Endothelial cell of umbilical vein (primary cell): ENCODE data around the gene ABCA6. TPM values are rescaled to one million over a fixed set of nuclear protein-coding genes. Genes with fewer than 3 reads are reported as not detected.

Experiments
- BruUV-seq: library from RNA; stranded (reverse); fragments of 400-500 nt; replicated peaks from 2 replicates; lab custom pipeline; 2021; lab: Mats Ljungman, UMichigan
- CTCF ChIA-PET: fragments of 300-600, 350-600 bp; sonication (Branson Sonifier 250); formaldehyde crosslinking; loops from one replicate; lab custom pipeline; 2021; ENCODE audit warnings: antibody characterized with exemption, inconsistent platforms; lab: Charles Lee
- POLR2A ChIA-PET: fragments of 300-600, 350-600 bp; sonication (Branson Sonifier 250); formaldehyde crosslinking; loops from one replicate; lab custom pipeline; 2021; ENCODE audit warnings: antibody characterized with exemption, inconsistent platforms; lab: Charles Lee
- DNase-seq: peaks from one replicate; pipeline ENCODE4 v3.0.0-alpha.2; 2011; ENCODE audit warnings: low read depth, low spot score
- FAIRE-seq: peaks from 2 replicates; lab custom pipeline; 2011; peaks lifted over from hg19 to GRCh38; lab: Jason Lieb, UNC
- H2AFZ ChIP-seq: 2 replicates; pipeline ENCODE4 v1.6.0; 2012; ENCODE audit warnings: low read depth, low read length, control low read depth, inconsistent platforms
- H3K27ac ChIP-seq: 2 replicates; pipeline ENCODE4 v1.5.1; 2011; ENCODE audit warnings: low read depth, mild to moderate bottlenecking, control low read depth, low read length, moderate library complexity; ENCODE audit not compliant: insufficient read depth
- H3K27me3 ChIP-seq, 2 experiments: 2 replicates each; pipeline versions ENCODE4 v1.6.0 to v1.6.1; 2011; ENCODE audit warnings: low read length in 2 of 2, mixed read lengths in 1 of 2; ENCODE audit not compliant: control insufficient read depth in 2 of 2, insufficient read depth in 2 of 2
- H3K36me3 ChIP-seq, 2 experiments: 2 replicates in 1 of 2; 3 replicates in 1 of 2; pipeline ENCODE4 v1.5.1; 2011; ENCODE audit warnings: low read length in 2 of 2, mild to moderate bottlenecking in 1 of 2, moderate library complexity in 1 of 2; ENCODE audit not compliant: control insufficient read depth in 2 of 2, insufficient read depth in 2 of 2; ENCODE audit errors: extremely low read depth in 1 of 2
- H3K4me1 ChIP-seq: 3 replicates; pipeline ENCODE4 v1.5.1; 2011; ENCODE audit warnings: mild to moderate bottlenecking, low read length; ENCODE audit not compliant: control insufficient read depth, insufficient read depth; ENCODE audit errors: extremely low read depth
- H3K4me2 ChIP-seq: 2 replicates; pipeline ENCODE4 v1.6.1; 2011; ENCODE audit warnings: low read length, control low read depth, mixed read lengths; ENCODE audit not compliant: insufficient read depth
- H3K4me3 ChIP-seq, 3 experiments: fragments of 200-600 bp in 1 of 3; sonication (generic), shearing (Covaris generic) in 1 of 3; replicated peaks in 1 of 3; 2 replicates each; pipeline ENCODE4 v1.5.1; 2011 to 2016; ENCODE audit warnings: control low read depth in 3 of 3, low read length in 3 of 3, mild to moderate bottlenecking in 2 of 3, inconsistent platforms in 1 of 3, low read depth in 1 of 3, moderate library complexity in 1 of 3; ENCODE audit not compliant: insufficient read depth in 1 of 3
- H3K79me2 ChIP-seq: 2 replicates; pipeline ENCODE4 v1.6.0; 2012; ENCODE audit warnings: low read length, inconsistent platforms; ENCODE audit not compliant: control insufficient read depth, insufficient read depth
- H3K9ac ChIP-seq: replicated peaks from 2 replicates; pipeline ENCODE3; 2011; ENCODE audit warnings: low read length, control low read depth; ENCODE audit not compliant: insufficient read depth; ENCODE audit errors: extremely low read depth
- H3K9me1 ChIP-seq: replicated peaks from 3 replicates; pipeline ENCODE4 v1.6.0; 2011; ENCODE audit warnings: mild to moderate bottlenecking, low read length; ENCODE audit not compliant: control insufficient read depth, insufficient read depth; ENCODE audit errors: extremely low read depth
- H3K9me3 ChIP-seq: replicated peaks from 2 replicates; pipeline ENCODE4 v1.5.1; 2012; ENCODE audit warnings: low read length, inconsistent platforms; ENCODE audit not compliant: control insufficient read depth, insufficient read depth
- H4K20me1 ChIP-seq: replicated peaks from 2 replicates; pipeline ENCODE3; 2011; ENCODE audit warnings: mild to moderate bottlenecking, low read length; ENCODE audit not compliant: control insufficient read depth, insufficient read depth; ENCODE audit errors: extremely low read depth
- EZH2 ChIP-seq: IDR thresholded peaks from 2 replicates; pipeline ENCODE4 v1.6.1; 2012; ENCODE audit warnings: borderline replicate concordance, low read depth, mild to moderate bottlenecking, moderate library complexity, low read length, inconsistent platforms; ENCODE audit not compliant: severe bottlenecking
- FOS ChIP-seq: IDR thresholded peaks from 2 replicates; pipeline ENCODE4 v1.6.1; 2011; ENCODE audit warnings: mild to moderate bottlenecking, low read length, moderate library complexity, borderline replicate concordance; ENCODE audit not compliant: insufficient read depth
- GATA2 ChIP-seq: IDR thresholded peaks from 2 replicates; pipeline ENCODE4 v1.7.0; 2011; ENCODE audit warnings: low read depth, mild to moderate bottlenecking, moderate library complexity, mixed read lengths, low read length; ENCODE audit not compliant: insufficient read length, insufficient read depth
- JUN ChIP-seq: IDR thresholded peaks from 2 replicates; pipeline ENCODE4 v1.6.1; 2011; ENCODE audit warnings: borderline replicate concordance, low read depth; ENCODE audit not compliant: insufficient read length, insufficient read depth
- MYC ChIP-seq: IDR thresholded peaks from one replicate; pipeline ENCODE4 v1.6.1; 2011; ENCODE audit warnings: mild to moderate bottlenecking, low read depth, low read length
- POLR2A ChIP-seq: IDR thresholded peaks from 2 replicates; pipeline ENCODE4 v1.6.1; 2012; ENCODE audit warnings: low read depth, mild to moderate bottlenecking, control low read depth, low read length
- POLR2AphosphoS5 ChIP-seq: IDR thresholded peaks from 2 replicates; pipeline ENCODE4 v1.6.1; 2012; ENCODE audit warnings: low read depth, mild to moderate bottlenecking, control low read depth, low read length, moderate library complexity; ENCODE audit not compliant: insufficient read depth
- dilution Hi-C: fragments of 300-500 bp; cut with MboI; formaldehyde crosslinking; loops from one replicate; pipeline ENCODE4 v1.15.0; 2019; ENCODE audit warnings: low sequenced_read_pairs; ENCODE audit not compliant: extremely low pct_ligation_motif_present
- intact Hi-C: fragments of 100-400 bp; cut with micrococcal nuclease; formaldehyde crosslinking; loops from one replicate; pipeline ENCODE4 v1.10.0; 2022
- polyA plus RNA-seq, 4 experiments: library from polyadenylated mRNA; depleted of rRNA in 3 of 4; stranded (reverse) in 3 of 4; unstranded in 1 of 4; fragments of >200 nt; gene quantifications; 2 replicates each; pipeline versions ENCODE4 v1.2.1 to v1.2.3, GENCODE V29; 2011 to 2012; ENCODE audit warnings: missing spikeins in 1 of 4
- total RNA-seq: library from RNA; stranded (reverse); gene quantifications from 2 replicates; pipeline ENCODE4 v1.2.3, GENCODE V29; 2021
- TF ChIP-seq, protein P1 (sequence below), 2 donors: IDR thresholded peaks; 1 replicate in 1 of 2; 2 replicates in 1 of 2; pipeline ENCODE4 v1.5.1; 2011; ENCODE audit warnings: low read length in 2 of 2, mild to moderate bottlenecking in 2 of 2, moderate library complexity in 2 of 2, control low read depth in 1 of 2, inconsistent platforms in 1 of 2, low read depth in 1 of 2; ENCODE audit not compliant: insufficient read depth in 1 of 2; ENCODE audit errors: extremely low read depth in 1 of 2
- TF ChIP-seq, protein P2 (sequence below): IDR thresholded peaks from 2 replicates; pipeline ENCODE4 v1.6.1; 2011; ENCODE audit not compliant: insufficient read depth, insufficient read length

ABCA6 gene
- total and polyA plus RNA-seq, 2 donors (not counting 3 experiments of a cell fraction or from before 2014, with no cell fraction given) = 11.3 to 30.5 TPM

GRCh38 chr17:69044371-69044770 lies 97.3 kb downstream of the ABCA6 start:
- Histone ChIP-seq H3K9me1 (no peaks in the 10 kb centered on the region), H3K4me1 (peaks cover 33% of the 10 kb centered on the region), H3K9ac (no peak overlapping the region), H3K4me3 (no peak overlapping the region), H3K79me2 (no peaks in the 10 kb centered on the region), H3K27me3 (no peaks in the 10 kb centered on the region), H3K9me3 (no peaks in the 10 kb centered on the region), H3K4me2 (no peak overlapping the region), H4K20me1 (no peaks in the 10 kb centered on the region), H3K36me3 (peaks cover 0 to 3% of the 10 kb centered on the region in 2 experiments), H3K27ac (no peak overlapping the region), H2AFZ (no peak overlapping the region)
- ChIA-PET CTCF (no interaction called here), POLR2A (no interaction called here)
- FAIRE-seq (no peak), DNase-seq (no peak)
- dilution Hi-C loops (no loop called here), intact Hi-C loops (no loop called here)
- TF ChIP-seq MYC (no peak), POLR2AphosphoS5 (no peak), EZH2 (no peak), POLR2A (no peak), GATA2 (no peak), FOS (no peak), JUN (no peak)
- TF ChIP-seq, protein P1, sequence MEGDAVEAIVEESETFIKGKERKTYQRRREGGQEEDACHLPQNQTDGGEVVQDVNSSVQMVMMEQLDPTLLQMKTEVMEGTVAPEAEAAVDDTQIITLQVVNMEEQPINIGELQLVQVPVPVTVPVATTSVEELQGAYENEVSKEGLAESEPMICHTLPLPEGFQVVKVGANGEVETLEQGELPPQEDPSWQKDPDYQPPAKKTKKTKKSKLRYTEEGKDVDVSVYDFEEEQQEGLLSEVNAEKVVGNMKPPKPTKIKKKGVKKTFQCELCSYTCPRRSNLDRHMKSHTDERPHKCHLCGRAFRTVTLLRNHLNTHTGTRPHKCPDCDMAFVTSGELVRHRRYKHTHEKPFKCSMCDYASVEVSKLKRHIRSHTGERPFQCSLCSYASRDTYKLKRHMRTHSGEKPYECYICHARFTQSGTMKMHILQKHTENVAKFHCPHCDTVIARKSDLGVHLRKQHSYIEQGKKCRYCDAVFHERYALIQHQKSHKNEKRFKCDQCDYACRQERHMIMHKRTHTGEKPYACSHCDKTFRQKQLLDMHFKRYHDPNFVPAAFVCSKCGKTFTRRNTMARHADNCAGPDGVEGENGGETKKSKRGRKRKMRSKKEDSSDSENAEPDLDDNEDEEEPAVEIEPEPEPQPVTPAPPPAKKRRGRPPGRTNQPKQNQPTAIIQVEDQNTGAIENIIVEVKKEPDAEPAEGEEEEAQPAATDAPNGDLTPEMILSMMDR (IDR thresholded peaks at IDR 0.05; ENCODE audit: extremely low read depth in 1 of 2, insufficient read depth in 1 of 2, low read depth in 1 of 2, low read length in 2 of 2) = no peak
- TF ChIP-seq, protein P2, sequence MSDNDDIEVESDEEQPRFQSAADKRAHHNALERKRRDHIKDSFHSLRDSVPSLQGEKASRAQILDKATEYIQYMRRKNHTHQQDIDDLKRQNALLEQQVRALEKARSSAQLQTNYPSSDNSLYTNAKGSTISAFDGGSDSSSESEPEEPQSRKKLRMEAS = no peak
- BruUV-seq = no TSS peak
